IPS DF 6.9 (cell line): ENCODE results near the gene UPB1.

Source experiments
- DNase-seq: peaks from one replicate; pipeline ENCODE4 v3.0.0-alpha.2; 2013; ENCODE audit warnings: low read depth, low spot score
- H3K27ac ChIP-seq: one replicate; pipeline ENCODE4 v1.5.1; 2013; ENCODE audit warnings: low read length, control low read depth
- H3K27me3 ChIP-seq: 2 replicates; pipeline ENCODE4 v1.6.1; 2013; ENCODE audit warnings: mild to moderate bottlenecking, low read length; ENCODE audit not compliant: control insufficient read depth, insufficient read depth
- H3K36me3 ChIP-seq: 2 replicates; pipeline ENCODE4 v1.6.1; 2013; ENCODE audit warnings: low read length; ENCODE audit not compliant: control insufficient read depth, insufficient read depth
- H3K4me1 ChIP-seq: 2 replicates; pipeline ENCODE4 v1.6.1; 2013; ENCODE audit warnings: low read length; ENCODE audit not compliant: control insufficient read depth, insufficient read depth
- H3K4me3 ChIP-seq: 2 replicates; pipeline ENCODE4 v1.5.1; 2013; ENCODE audit warnings: mild to moderate bottlenecking, low read length
- H3K9me3 ChIP-seq: 2 replicates; pipeline ENCODE4 v1.6.1; 2013; ENCODE audit warnings: low read length, inconsistent platforms; ENCODE audit not compliant: control insufficient read depth, insufficient read depth
- WGBS: extraction: QIAGEN DNeasy Blood & Tissue Kit; methylation state at CpG from one replicate; pipeline ENCODE4 v1.1.7; 2013; ENCODE audit warnings: mixed read lengths, missing lambda C conversion rate; ENCODE audit not compliant: insufficient read length, insufficient coverage; 5-methylcytosine and 5-hydroxymethylcytosine counted together

UPB1 gene

DNA sequence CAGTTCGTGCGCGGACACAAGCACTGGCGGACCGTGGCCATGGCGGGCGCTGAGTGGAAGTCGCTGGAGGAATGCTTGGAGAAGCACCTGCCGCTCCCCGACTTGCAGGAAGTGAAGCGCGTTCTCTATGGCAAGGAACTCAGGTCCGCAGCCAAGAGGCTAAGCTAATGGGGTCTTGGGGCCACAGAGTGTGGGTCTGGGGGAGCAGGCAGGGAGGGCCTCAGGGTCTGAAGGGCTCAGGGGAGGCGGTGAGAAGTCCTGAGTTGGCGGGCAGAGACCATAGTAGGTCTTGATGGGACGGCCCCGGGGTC lies 188 bp downstream of the UPB1 start:
- DNase-seq = no peak
- H3K9me3 ChIP-seq = no peaks in the 10 kb centered on the region
- H3K27ac ChIP-seq = no peak overlapping the region
- no CpG with 5 or more reads among the region's 17 CpGs for WGBS
- no peaks in the 10 kb centered on the region for H3K36me3 ChIP-seq
- H3K4me1 ChIP-seq = no peaks in the 10 kb centered on the region; the same call in 1 of the 2 replicates
- H3K4me3 ChIP-seq = no peak overlapping the region
- peaks cover 22% of the 10 kb centered on the region for H3K27me3 ChIP-seq

- H3K27ac ChIP-seq = no peak overlapping the region
These were observed 1.1 kb downstream of the UPB1 start for GRCh38 chr22:24496234-24496633.

DNA sequence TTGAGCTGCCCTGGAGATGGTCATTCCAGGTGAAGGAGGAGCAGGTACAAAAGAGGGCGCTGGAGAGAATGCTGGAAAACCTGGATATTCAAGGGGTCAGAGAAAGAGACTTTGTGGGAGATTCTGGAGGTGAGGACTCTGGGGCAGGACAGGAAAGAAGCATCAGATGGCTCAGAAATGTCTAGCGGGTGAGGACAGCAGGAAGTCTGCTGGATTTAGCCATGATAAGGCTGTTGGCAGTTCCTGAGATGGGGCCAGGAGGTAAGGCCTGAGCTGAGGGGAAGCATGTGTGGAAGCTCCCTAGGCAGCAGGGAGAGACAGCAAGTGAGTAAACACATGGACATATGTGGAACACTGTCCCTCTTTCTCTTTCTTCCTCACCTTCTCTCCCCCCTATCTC lies 1.5 kb downstream of the UPB1 start:
- no peak overlapping the region for H3K27ac ChIP-seq
- H3K4me3 ChIP-seq = no peak overlapping the region
- no peaks in the 10 kb centered on the region for H3K36me3 ChIP-seq
- no peak for DNase-seq
- no peaks in the 10 kb centered on the region; the same call in 1 of the 2 replicates for H3K4me1 ChIP-seq
- WGBS = no CpG with 5 or more reads among the region's 2 CpGs
- H3K9me3 ChIP-seq = no peaks in the 10 kb centered on the region
- H3K27me3 ChIP-seq = peaks cover 22% of the 10 kb centered on the region

More at GRCh38 chr22:24496234-24496633, 1.1 kb downstream of the UPB1 start:
- no CpG with 5 or more reads among the region's 5 CpGs for WGBS
- H3K4me3 ChIP-seq = no peak overlapping the region
- DNase-seq = no peak
- no peaks in the 10 kb centered on the region for H3K36me3 ChIP-seq
- H3K9me3 ChIP-seq = no peaks in the 10 kb centered on the region
- no peaks in the 10 kb centered on the region; the same call in 1 of the 2 replicates for H3K4me1 ChIP-seq
- H3K27me3 ChIP-seq = peaks cover 22% of the 10 kb centered on the region

DNA sequence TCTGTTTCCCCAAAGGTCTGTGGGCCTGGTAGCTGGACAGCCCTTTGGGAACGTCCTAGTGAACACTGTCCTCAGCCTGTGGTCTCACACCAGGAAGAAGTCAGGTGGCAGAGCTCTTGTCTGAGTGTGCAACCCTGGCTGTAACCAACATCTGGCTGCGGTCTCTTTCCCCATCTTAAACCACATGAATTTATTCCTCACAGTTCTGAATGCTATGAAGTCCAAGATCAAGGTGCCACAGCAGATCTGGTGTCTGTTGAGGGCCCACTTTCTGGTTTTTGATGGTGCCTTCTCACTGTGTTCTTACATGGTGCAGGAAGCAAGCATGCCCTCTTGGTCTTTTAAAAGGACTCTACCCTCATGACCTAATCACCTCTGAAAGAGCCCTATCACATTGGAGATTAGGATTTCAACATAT lies 2.7 kb downstream of the UPB1 start:
- WGBS = no CpG with 5 or more reads among the region's 2 CpGs
- Histone ChIP-seq H3K36me3 (no peaks in the 10 kb centered on the region), H3K4me3 (no peak overlapping the region), H3K9me3 (no peaks in the 10 kb centered on the region), H3K4me1 (no peaks in the 10 kb centered on the region; the same call in 1 of the 2 replicates), H3K27me3 (peaks cover 22% of the 10 kb centered on the region), H3K27ac (no peak overlapping the region)
- no peak for DNase-seq

DNA sequence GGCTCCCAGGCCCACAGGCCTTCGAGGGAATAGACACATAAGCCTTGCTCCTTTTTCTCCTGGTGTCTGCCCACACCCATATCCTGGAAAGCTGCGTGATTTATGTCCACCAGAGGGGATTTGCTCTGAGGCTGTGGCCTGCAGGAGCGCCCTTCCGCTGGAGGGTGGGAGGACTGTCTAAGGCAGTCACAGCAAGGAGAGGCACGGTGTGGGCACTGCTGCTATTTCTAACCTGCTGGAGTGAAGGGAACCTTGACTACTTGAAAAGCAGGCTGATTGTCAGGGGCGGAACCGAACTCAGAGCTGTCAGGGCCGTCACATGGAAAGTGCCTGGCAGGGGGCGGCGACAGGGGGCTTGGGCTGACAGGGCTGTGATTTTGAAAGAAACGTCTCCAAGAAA lies 3.7 kb downstream of the UPB1 start:
- H3K9me3 ChIP-seq = no peaks in the 10 kb centered on the region
- H3K4me1 ChIP-seq = no peaks in the 10 kb centered on the region; the same call in 1 of the 2 replicates
- 100% methylated on average over 1 of the region's 11 CpGs for WGBS
- no peaks in the 10 kb centered on the region for H3K36me3 ChIP-seq
- H3K4me3 ChIP-seq = no peak overlapping the region
- DNase-seq = no peak
- H3K27ac ChIP-seq = no peak overlapping the region
- peaks cover 19% of the 10 kb centered on the region for H3K27me3 ChIP-seq

GRCh38 chr22:24499706-24500276 lies 4.7 kb downstream of the UPB1 start:
- H3K9me3 ChIP-seq = no peaks in the 10 kb centered on the region
- DNase-seq = no peak
- H3K4me3 ChIP-seq = no peak overlapping the region
- H3K36me3 ChIP-seq = no peaks in the 10 kb centered on the region
- no CpG with 5 or more reads among the region's 10 CpGs for WGBS
- no peaks in the 10 kb centered on the region; the same call in 1 of the 2 replicates for H3K4me1 ChIP-seq
- H3K27me3 ChIP-seq = peaks cover 11% of the 10 kb centered on the region
- no peak overlapping the region for H3K27ac ChIP-seq

- no peak for DNase-seq
- H3K27me3 ChIP-seq = peaks cover 6% of the 10 kb centered on the region
- WGBS = no CpG with 5 or more reads among the region's 16 CpGs
These were observed 5.2 kb downstream of the UPB1 start for GRCh38 chr22:24500277-24500820.

GRCh38 chr22:24501301-24502005 lies 6.3 kb downstream of the UPB1 start:
- Histone ChIP-seq H3K9me3 (no peaks in the 10 kb centered on the region), H3K27me3 (no peaks in the 10 kb centered on the region), H3K27ac (no peak overlapping the region), H3K4me3 (no peak overlapping the region), H3K36me3 (no peaks in the 10 kb centered on the region), H3K4me1 (no peaks in the 10 kb centered on the region)
- no CpG with 5 or more reads among the region's 8 CpGs for WGBS
- DNase-seq = no peak

More at GRCh38 chr22:24500277-24500820, 5.2 kb downstream of the UPB1 start:
- Histone ChIP-seq H3K27ac (no peak overlapping the region), H3K4me1 (no peaks in the 10 kb centered on the region), H3K36me3 (no peaks in the 10 kb centered on the region), H3K9me3 (no peaks in the 10 kb centered on the region), H3K4me3 (no peak overlapping the region)

- no peak for DNase-seq
- Histone ChIP-seq H3K9me3 (no peaks in the 10 kb centered on the region), H3K27ac (no peak overlapping the region), H3K4me1 (peaks cover 2% of the 10 kb centered on the region; the same call in 1 of the 2 replicates), H3K27me3 (no peaks in the 10 kb centered on the region), H3K36me3 (no peaks in the 10 kb centered on the region), H3K4me3 (no peak overlapping the region)
- WGBS = no CpG with 5 or more reads among the region's 7 CpGs
These were observed 6.9 kb downstream of the UPB1 start for GRCh38 chr22:24502034-24502433.

GRCh38 chr22:24502541-24502940 lies 7.4 kb downstream of the UPB1 start:
- no peaks in the 10 kb centered on the region for H3K27me3 ChIP-seq
- WGBS = no CpG with 5 or more reads among the region's 1 CpG
- no peak overlapping the region for H3K27ac ChIP-seq
- no peaks in the 10 kb centered on the region for H3K9me3 ChIP-seq
- peaks cover 3% of the 10 kb centered on the region; the same call in 1 of the 2 replicates for H3K4me1 ChIP-seq
- DNase-seq = no peak
- no peaks in the 10 kb centered on the region for H3K36me3 ChIP-seq
- no peak overlapping the region for H3K4me3 ChIP-seq
